T-cell (primary cell): Measurements from ENCODE around the gene CDKN2D. TPM values are rescaled to one million over a fixed set of nuclear protein-coding genes. Genes with fewer than 3 reads are reported as not detected.

ENCODE experiments used
- ATAC-seq, 4 experiments: fragments of 200-7000 bp in 3 of 4; fragments of 150-1000 bp in 1 of 4; cut with Tn5 transposase; replicated peaks in 1 of 4; 1 replicate in 3 of 4; 2 replicates in 1 of 4; pipeline ENCODE4 v1.10.0; 2021; ENCODE audit warnings: moderate library complexity in 3 of 4, mild to moderate bottlenecking in 2 of 4, moderate number of reproducible peaks in 1 of 4
- CTCF ChIA-PET, 2 donors: fragments of 300-600 bp; sonication (Branson Sonifier 250); formaldehyde crosslinking; loops; one replicate each; lab custom pipeline; 2022; ENCODE audit warnings: antibody characterized with exemption in 2 of 2; lab: Charles Lee
- POLR2A ChIA-PET, 2 donors: fragments of 300-600 bp; sonication (Branson Sonifier 250); formaldehyde crosslinking; loops; one replicate each; lab custom pipeline; 2022; ENCODE audit warnings: antibody characterized with exemption in 2 of 2; lab: Charles Lee
- DNase-seq, 35 experiments: peaks; one replicate each; pipeline versions ENCODE4 v3.0.0 to v3.0.0-alpha.2; 2013 to 2023
- H3K27ac ChIP-seq: one replicate; pipeline ENCODE4 v1.5.1; 2013; ENCODE audit warnings: low read length
- H3K27me3 ChIP-seq, 2 experiments: replicated peaks in 1 of 2; 1 replicate in 1 of 2; 2 replicates in 1 of 2; pipeline versions ENCODE4 v1.6.1 to v1.7.0; 2013; ENCODE audit warnings: low read length in 1 of 2, mixed read lengths in 1 of 2; ENCODE audit not compliant: control insufficient read depth in 2 of 2, insufficient read depth in 2 of 2; ENCODE audit errors: extremely low read depth in 1 of 2
- H3K36me3 ChIP-seq, 2 donors: 1 replicate in 1 of 2; 2 replicates in 1 of 2; pipeline versions ENCODE4 v1.6.1 to v1.7.0; 2013; ENCODE audit warnings: low read length in 1 of 2; ENCODE audit not compliant: control insufficient read depth in 2 of 2, insufficient read depth in 1 of 2; ENCODE audit errors: extremely low read depth in 1 of 2
- H3K4me1 ChIP-seq, 2 experiments: 1 replicate in 1 of 2; 2 replicates in 1 of 2; pipeline versions ENCODE4 v1.6.1 to v1.7.0; 2013; ENCODE audit warnings: low read length in 2 of 2, mixed read lengths in 1 of 2; ENCODE audit not compliant: insufficient read depth in 2 of 2, control insufficient read depth in 1 of 2; ENCODE audit errors: extremely low read depth in 1 of 2
- H3K4me3 ChIP-seq, 2 donors: 1 replicate in 1 of 2; 2 replicates in 1 of 2; pipeline versions ENCODE4 v1.5.1 to v1.7.0; 2013; ENCODE audit warnings: mild to moderate bottlenecking in 2 of 2, low read length in 1 of 2, moderate library complexity in 1 of 2; ENCODE audit not compliant: control insufficient read depth in 1 of 2; ENCODE audit errors: extremely low read depth in 1 of 2
- H3K9me3 ChIP-seq: 2 replicates; pipeline ENCODE4 v1.7.0; 2013
- H3K27ac Mint-ChIP-seq, 2 donors: one replicate each; pipeline ENCODE4 v1.8.0; 2020 to 2021; ENCODE audit warnings: mild to moderate bottlenecking in 2 of 2, mixed read lengths in 2 of 2
- H3K27me3 Mint-ChIP-seq, 2 donors: one replicate each; pipeline ENCODE4 v1.8.0; 2021 to 2022; ENCODE audit warnings: mixed read lengths in 2 of 2
- H3K36me3 Mint-ChIP-seq: one replicate; pipeline ENCODE4 v1.8.0; 2021; ENCODE audit warnings: mixed read lengths
- H3K4me1 Mint-ChIP-seq, 3 donors: one replicate each; pipeline ENCODE4 v1.8.0; 2020 to 2022; ENCODE audit warnings: mixed read lengths in 3 of 3, mild to moderate bottlenecking in 1 of 3
- H3K4me3 Mint-ChIP-seq, 3 donors: one replicate each; pipeline ENCODE4 v1.8.0; 2020 to 2022; ENCODE audit warnings: mild to moderate bottlenecking in 3 of 3, mixed read lengths in 3 of 3, moderate library complexity in 3 of 3
- H3K9me3 Mint-ChIP-seq, 3 donors: one replicate each; pipeline ENCODE4 v1.8.0; 2020 to 2022; ENCODE audit warnings: mixed read lengths in 3 of 3
- WGBS: methylation state at CpG from one replicate; pipeline ENCODE4 v1.1.5; 2013; ENCODE audit warnings: missing lambda C conversion rate; ENCODE audit not compliant: insufficient coverage; 5-methylcytosine and 5-hydroxymethylcytosine counted together
- total RNA-seq, 35 experiments: library from RNA in 6 of 35; stranded (reverse) in 6 of 35; fragments of 120-200 nt in 1 of 35; gene quantifications; one replicate each; pipeline versions ENCODE4 v1.2.1 to v1.2.4 and lab custom pipeline; 2013 to 2026

The CDKN2D gene
- total RNA-seq, 5 donors from 2014 or later (not counting 1 experiment from before 2014, with no cell fraction given), result 24.0 to 51.5 (median 32.5) TPM

DNA sequence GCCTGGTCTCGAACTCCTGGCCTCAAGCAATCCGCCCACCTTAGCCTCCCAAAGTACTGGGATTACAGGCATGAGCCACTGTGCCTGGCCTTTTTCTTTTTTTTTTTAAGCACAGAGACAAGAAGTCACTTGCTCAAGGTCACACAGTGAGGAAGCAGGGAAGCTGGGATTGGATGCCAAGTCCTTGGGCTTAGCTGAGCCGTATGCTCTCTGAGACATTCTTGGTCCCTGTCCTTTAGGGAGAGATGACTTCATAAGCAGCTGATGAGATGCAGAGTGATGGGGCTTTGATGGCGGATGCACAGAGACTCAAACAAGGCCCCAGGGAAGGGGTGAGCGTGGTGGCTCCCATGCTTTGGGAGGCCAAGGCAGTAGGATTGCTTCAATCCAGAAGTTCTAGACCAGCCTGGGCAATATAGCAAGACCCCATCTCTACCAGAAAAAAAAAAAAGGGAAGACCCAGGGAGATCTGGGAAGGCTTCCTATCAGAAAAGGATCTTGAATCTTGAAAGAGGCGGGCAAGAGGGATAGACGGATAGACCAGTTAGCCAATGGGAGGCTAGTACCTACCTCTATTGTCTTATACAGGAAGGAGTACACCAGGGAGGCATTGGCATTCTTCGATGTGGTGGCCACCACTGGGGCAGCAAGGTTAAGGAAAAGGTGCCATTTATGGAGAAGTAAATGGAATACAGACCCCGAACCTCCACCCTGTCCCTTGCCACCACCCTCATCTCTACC, 14.4 kb upstream of the CDKN2D start:
- Histone ChIP-seq H3K9me3 (no peaks in the 10 kb centered on the region), H3K4me3 (no peak overlapping the region), H3K27ac (no peak overlapping the region), H3K36me3 (no peaks in the 10 kb centered on the region), H3K27me3 (peaks cover 3 to 11% of the 10 kb centered on the region in 2 experiments), H3K4me1 (peaks cover 0 to 23% of the 10 kb centered on the region in 2 experiments)
- ATAC-seq, result no peak
- POLR2A ChIA-PET, result no interaction called here
- H3K36me3 Mint-ChIP-seq, result no peaks in the 10 kb centered on the region
- peaks cover 20 to 21% (median 20%) of the 10 kb centered on the region in 3 donors for H3K4me1 Mint-ChIP-seq
- H3K4me3 Mint-ChIP-seq, result no peak overlapping the region
- peaks cover 7 to 8% of the 10 kb centered on the region in 2 donors for H3K27me3 Mint-ChIP-seq
- 100% methylated on average over 3 of the region's 9 CpGs for WGBS
- H3K27ac Mint-ChIP-seq, result no peak overlapping the region
- no peak for DNase-seq
- CTCF ChIA-PET, result interaction anchor here in 1 of 2 donors (0.5 to 5.2 kb wide), 3 partner anchors 62 to 89 kb away, joined by 3 to 83 read pairs (median 3); no protein-coding TSS in a partner anchor
- H3K9me3 Mint-ChIP-seq, result peaks cover 0 to 7% (median 0%) of the 10 kb centered on the region in 3 donors

GRCh38 chr19:10582091-10582490, 13.3 kb upstream of the CDKN2D start:
- H3K27me3 Mint-ChIP-seq, result peaks cover 0 to 1% of the 10 kb centered on the region in 2 donors
- no peaks in the 10 kb centered on the region for H3K9me3 ChIP-seq
- H3K4me3 Mint-ChIP-seq, result no peak overlapping the region
- H3K4me3 ChIP-seq, result no peak overlapping the region
- H3K36me3 Mint-ChIP-seq, result no peaks in the 10 kb centered on the region
- ATAC-seq (no peak), DNase-seq (no peak)
- H3K27me3 ChIP-seq, result peaks cover 0 to 9% of the 10 kb centered on the region in 2 experiments
- no peaks in the 10 kb centered on the region for H3K36me3 ChIP-seq
- no peak overlapping the region for H3K27ac ChIP-seq
- ChIA-PET CTCF (interaction anchor here (0.6 to 5.2 kb wide), 14 partner anchors 8 to 283 kb away, joined by 3 to 83 read pairs (median 4); partner anchors contain the start of gene DNM2 (in 1 of the 2)), POLR2A (no interaction called here)
- peaks cover 0 to 21% of the 10 kb centered on the region in 2 experiments for H3K4me1 ChIP-seq
- H3K9me3 Mint-ChIP-seq, result no peaks in the 10 kb centered on the region
- WGBS, result 97% methylated on average over 6 of the region's 13 CpGs
- peaks cover 11 to 16% (median 14%) of the 10 kb centered on the region in 3 donors for H3K4me1 Mint-ChIP-seq
- H3K27ac Mint-ChIP-seq, result no peak overlapping the region

GRCh38 chr19:10580979-10581631, 12.3 kb upstream of the CDKN2D start:
- Histone ChIP-seq H3K4me3 (peak overlapping the region in 1 of 2 donors; percentile 3), H3K4me1 (peaks cover 0 to 19% of the 10 kb centered on the region in 2 experiments), H3K36me3 (no peaks in the 10 kb centered on the region), H3K9me3 (no peaks in the 10 kb centered on the region), H3K27me3 (peaks cover 0 to 9% of the 10 kb centered on the region in 2 experiments), H3K27ac (no peak overlapping the region)
- H3K27me3 Mint-ChIP-seq, result peaks cover 0 to 1% of the 10 kb centered on the region in 2 donors
- H3K36me3 Mint-ChIP-seq, result no peaks in the 10 kb centered on the region
- no peaks in the 10 kb centered on the region for H3K9me3 Mint-ChIP-seq
- peak; percentile 91 to 98 (median 95) for ATAC-seq
- CTCF ChIA-PET, result interaction anchor here (0.6 to 5.2 kb wide), 25 partner anchors 11 to 284 kb away, joined by 3 to 83 read pairs (median 4); partner anchors contain the start of genes DNM2 (in 1 of the 2), KRI1 (in 1 of the 2) and QTRT1 (in 1 of the 2)
- POLR2A ChIA-PET, result interaction anchor here (0.6 to 0.8 kb wide), 5 partner anchors 53 to 1159 kb away, joined by 3 to 10 read pairs (median 4); no protein-coding TSS in a partner anchor
- peak; percentile 73 to 94 (median 88) for DNase-seq
- H3K27ac Mint-ChIP-seq, result peak overlapping the region in 1 of 2 donors; percentile 34
- no peak overlapping the region for H3K4me3 Mint-ChIP-seq
- peaks cover 11 to 14% (median 14%) of the 10 kb centered on the region in 3 donors for H3K4me1 Mint-ChIP-seq
- 15% methylated on average over 23 of the region's 31 CpGs for WGBS

- no peaks in the 10 kb centered on the region for H3K9me3 Mint-ChIP-seq
- WGBS, result 97% methylated on average over 4 of the region's 6 CpGs
- POLR2A ChIA-PET, result no interaction called here
- no peak overlapping the region for H3K4me3 Mint-ChIP-seq
- H3K9me3 ChIP-seq, result no peaks in the 10 kb centered on the region
- no peaks in the 10 kb centered on the region for H3K36me3 Mint-ChIP-seq
- ATAC-seq (no peak), DNase-seq (no peak)
- no peak overlapping the region for H3K4me3 ChIP-seq
- H3K27me3 ChIP-seq, result peaks cover 0 to 9% of the 10 kb centered on the region in 2 experiments
- H3K27ac ChIP-seq, result no peak overlapping the region
- peaks cover 0 to 10% of the 10 kb centered on the region in 2 experiments for H3K4me1 ChIP-seq
- H3K4me1 Mint-ChIP-seq, result peaks cover 0 to 6% (median 6%) of the 10 kb centered on the region in 3 donors
- H3K27ac Mint-ChIP-seq, result no peak overlapping the region
- no peaks in the 10 kb centered on the region for H3K36me3 ChIP-seq
- peaks cover 0 to 1% of the 10 kb centered on the region in 2 donors for H3K27me3 Mint-ChIP-seq
- CTCF ChIA-PET, result interaction anchor here in 1 of 2 donors (5.2 kb wide), 1 partner anchor 67 kb away, joined by 83 read pairs; no protein-coding TSS in a partner anchor
These were observed 9.2 kb upstream of the CDKN2D start for GRCh38 chr19:10577951-10578350.

DNA sequence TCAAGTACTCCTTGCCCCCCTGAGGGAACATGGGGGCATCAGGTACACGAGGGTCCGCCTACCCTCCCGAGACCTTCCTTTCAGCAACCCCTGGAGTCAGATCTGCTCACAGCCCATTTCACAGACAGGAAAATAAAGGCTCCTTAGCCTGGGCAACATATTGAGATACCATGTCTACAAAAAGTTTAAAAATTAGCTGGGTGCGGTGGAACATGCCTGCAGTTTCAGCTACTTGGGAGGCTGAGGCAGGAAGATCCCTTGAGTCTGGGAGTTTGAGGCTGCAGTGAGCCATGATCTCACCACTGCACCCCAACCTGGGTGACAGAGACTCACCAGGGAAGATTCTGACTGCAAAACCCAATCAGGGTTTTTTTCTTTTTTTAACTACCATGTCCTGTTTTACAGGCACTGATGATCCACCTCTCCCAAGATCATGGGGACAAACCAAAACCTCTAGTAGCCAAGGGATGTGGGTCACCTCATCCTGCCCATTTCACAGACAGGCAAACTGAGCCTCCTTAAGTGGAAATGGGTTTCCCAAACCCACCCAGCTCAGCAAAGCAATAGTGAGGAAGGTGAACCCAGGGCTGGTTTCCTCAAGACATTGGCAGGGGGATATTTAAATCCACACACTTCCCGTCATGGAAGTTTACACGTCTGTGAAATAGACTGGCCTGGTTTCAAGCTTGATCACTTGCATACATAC, 6.4 kb upstream of the CDKN2D start:
- H3K4me1 Mint-ChIP-seq, result peaks cover 6 to 8% (median 8%) of the 10 kb centered on the region in 3 donors
- Histone ChIP-seq H3K9me3 (no peaks in the 10 kb centered on the region), H3K4me1 (peaks cover 0 to 10% of the 10 kb centered on the region in 2 experiments), H3K36me3 (no peaks in the 10 kb centered on the region), H3K4me3 (no peak overlapping the region), H3K27me3 (peaks cover 0 to 4% of the 10 kb centered on the region in 2 experiments), H3K27ac (no peak overlapping the region)
- DNase-seq (no peak), ATAC-seq (no peak)
- H3K27me3 Mint-ChIP-seq, result no peaks in the 10 kb centered on the region
- H3K4me3 Mint-ChIP-seq, result no peak overlapping the region
- 96% methylated on average over 4 of the region's 6 CpGs for WGBS
- CTCF ChIA-PET, result interaction anchor here in 1 of 2 donors (0.7 kb wide), 1 partner anchor 92 kb away, joined by 3 read pairs; no protein-coding TSS in a partner anchor
- POLR2A ChIA-PET, result interaction anchor here in 1 of 2 donors (0.6 kb wide), 1 partner anchor 40 kb away, joined by 6 read pairs; no protein-coding TSS in a partner anchor
- no peaks in the 10 kb centered on the region for H3K9me3 Mint-ChIP-seq
- H3K36me3 Mint-ChIP-seq, result no peaks in the 10 kb centered on the region
- no peak overlapping the region for H3K27ac Mint-ChIP-seq
